GM21717 (cell line): ENCODE data around the gene PRAME.
"Not testable (repeated sequence)": the region's sequence is repeated elsewhere in the genome, so short reads cannot be mapped to it uniquely, and the experiment has no call there.

Experiments used
- ATAC-seq: cut with Tn5 transposase; IDR thresholded peaks from one replicate; pipeline ENCODE4 v1.9.1; 2021; ENCODE audit warnings: mild to moderate bottlenecking, moderate library complexity; ENCODE audit not compliant: unreplicated experiment

Gene PRAME

GRCh38 chr22:22558972-22559603, at the start of gene PRAME:
TSS of gene PRAME (minus strand) at chr22:22559265. CDS start at chr22:22556832, 2,433 bp downstream.
- no peak for ATAC-seq

- not testable (repeated sequence) for ATAC-seq
Measured at GRCh38 chr22:22608022-22608421, 49.0 kb upstream of the PRAME start.

GRCh38 chr22:22605074-22605404, 46.0 kb upstream of the PRAME start:
- ATAC-seq: no peak

GRCh38 chr22:22604326-22605073, 45.4 kb upstream of the PRAME start:
- ATAC-seq: no peak

- no peak for ATAC-seq
Measured at GRCh38 chr22:22603470-22603947, 44.4 kb upstream of the PRAME start.

GRCh38 chr22:22600531-22601261, 41.6 kb upstream of the PRAME start:
- ATAC-seq: no peak

GRCh38 chr22:22599248-22599647, 40.2 kb upstream of the PRAME start:
- no peak for ATAC-seq

GRCh38 chr22:22598144-22598543, 39.1 kb upstream of the PRAME start:
- no peak for ATAC-seq

GRCh38 chr22:22595001-22595835, 36.2 kb upstream of the PRAME start:
- ATAC-seq: no peak

GRCh38 chr22:22593964-22594656, 35.0 kb upstream of the PRAME start:
- no peak for ATAC-seq

- ATAC-seq: no peak
Measured at GRCh38 chr22:22593250-22593649, 34.2 kb upstream of the PRAME start.

GRCh38 chr22:22591348-22592299, 32.6 kb upstream of the PRAME start:
- no peak for ATAC-seq

- no peak for ATAC-seq
Measured at GRCh38 chr22:22590136-22590891, 31.2 kb upstream of the PRAME start.

GRCh38 chr22:22588485-22589164, 29.6 kb upstream of the PRAME start:
- no peak for ATAC-seq

- ATAC-seq: no peak
Measured at GRCh38 chr22:22587577-22588188, 28.6 kb upstream of the PRAME start.

GRCh38 chr22:22584722-22585121, 25.7 kb upstream of the PRAME start:
- ATAC-seq: no peak

- ATAC-seq: no peak
Measured at GRCh38 chr22:22583030-22583429, 24.0 kb upstream of the PRAME start.
